ENCODE measurements around the gene IFNL1. TPM values are rescaled to one million over a fixed set of nuclear protein-coding genes. Genes with fewer than 3 reads are reported as not detected.

Gene IFNL1
- total RNA-seq, 1 experiment from 2014 or later: 0.57 TPM

GRCh38 chr19:39341129-39341718 is 45.0 kb downstream of the IFNL1 start:
- no TSS peak for BruUV-seq (replicated peaks)
- peak overlapping the region; percentile 38 to 60 for H3K4me3 ChIP-seq (ENCODE audit: low read depth in 2 of 2, low read length in 2 of 2)
- H3K4me1 ChIP-seq (ENCODE audit: control insufficient read depth, insufficient read depth, low read length): peaks cover 37% of the 10 kb centered on the region
- POLR2A ChIA-PET: interaction anchor here (0.6 to 2.5 kb wide), 7 partner anchors 8 to 157 kb away, joined by 3 to 57 read pairs (median 5); partner anchors contain the start of genes RPS16 and ZFP36
- H3K36me3 ChIP-seq (ENCODE audit: control insufficient read depth, insufficient read depth, low read length): peaks cover 19% of the 10 kb centered on the region
- H3K27ac ChIP-seq (ENCODE audit: low read length): peak overlapping the region; percentile 88
- H3K9me3 ChIP-seq (ENCODE audit: control insufficient read depth, insufficient read depth, low read depth, low read length): no peaks in the 10 kb centered on the region
- ATAC-seq (peak; percentile 34), DNase-seq (ENCODE audit: low read depth, low spot score) (no peak)
- intact Hi-C loops (cut with micrococcal nuclease; ENCODE audit: unreplicated experiment): no loop called here
- no peaks in the 10 kb centered on the region for H3K27me3 ChIP-seq (ENCODE audit: control insufficient read depth, insufficient read depth, low read length)
- TF ChIP-seq CTCF (IDR thresholded peaks at IDR 0.05): no peak
- TF ChIP-seq TCF7L2 (IDR thresholded peaks at IDR 0.05; ENCODE audit: low read depth, low read length): no peak
- no peak for TF ChIP-seq REST (IDR thresholded peaks at IDR 0.05; ENCODE audit: insufficient read depth in 1 of 2, low read depth in 2 of 2, low read length in 1 of 2)
- TF ChIP-seq POLR2AphosphoS5 (IDR thresholded peaks at IDR 0.05; ENCODE audit: low read depth, low read length): no peak
- TF ChIP-seq SIN3A (IDR thresholded peaks at IDR 0.05; ENCODE audit: borderline replicate concordance, insufficient read depth, low read depth, low read length): no peak
- CTCF ChIA-PET: interaction anchor here (0.5 to 2.4 kb wide), 13 partner anchors 9 to 298 kb away, joined by 3 to 58 read pairs (median 7); partner anchors contain the start of gene PLEKHG2
- in situ Hi-C loops (cut with HindIII; ENCODE audit: low pct_unique_long_range_greater_than_20kb, low sequenced_read_pairs): loop anchor here (5.0 to 10.0 kb wide), 2 partner anchors 46 to 124 kb away; partner anchors contain the start of gene IFNL1

DNA sequence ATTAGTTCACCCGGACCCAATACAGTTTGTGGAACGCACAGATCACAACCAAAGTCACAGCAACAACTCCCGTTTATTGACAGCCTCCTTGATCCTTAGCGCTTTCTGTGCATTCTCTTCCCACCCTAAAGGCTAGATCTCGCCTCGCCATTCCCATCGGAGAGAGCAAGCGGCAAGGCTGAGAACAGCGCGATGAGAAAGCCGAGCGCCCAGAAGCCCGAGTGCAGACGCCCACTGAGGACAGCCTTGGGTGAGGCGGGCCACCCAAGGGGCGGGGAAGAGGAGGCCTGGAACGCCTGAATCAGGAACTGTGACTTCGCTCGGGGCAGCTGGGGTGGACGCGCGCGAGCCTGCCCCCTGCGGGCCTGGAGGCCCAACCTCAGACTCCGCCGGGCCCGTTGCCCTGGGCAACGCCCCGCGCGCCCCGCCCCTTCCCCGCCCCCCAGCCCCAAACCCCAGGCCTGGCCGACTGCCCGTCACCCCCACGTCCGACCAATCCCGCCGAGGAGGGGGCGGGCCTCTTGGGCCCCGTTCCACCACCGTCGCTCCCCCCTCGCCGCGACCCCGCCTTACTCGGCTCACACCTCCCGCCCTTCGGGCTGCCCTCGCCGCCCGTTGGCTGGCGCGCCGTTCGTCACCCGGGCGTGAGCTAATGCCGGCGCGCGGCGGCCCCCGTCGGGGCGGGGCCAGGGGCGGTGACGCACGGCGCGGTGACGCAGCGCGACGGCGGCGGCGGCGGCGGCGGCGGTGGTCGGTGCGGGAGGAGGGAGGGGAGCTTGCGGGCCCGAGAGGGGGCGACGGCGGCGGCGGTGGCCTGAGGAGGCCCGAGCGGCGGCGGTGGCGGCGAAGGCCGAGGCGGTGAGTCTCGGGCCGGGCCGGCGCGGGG is 45.8 kb downstream of the IFNL1 start, which contains the start of gene SAMD4B:
Gene SAMD4B, plus strand, starts transcription at position 703 of the 886 bp plus-strand sequence. CDS start 14,473 bp downstream, outside the sequence.
- ATAC-seq (peak; percentile 94), DNase-seq (ENCODE audit: low read depth, low spot score) (peak; percentile 100)
- TSS peak; percentile 98 for BruUV-seq (replicated peaks)
- H3K27ac ChIP-seq (ENCODE audit: low read length): peak within 1 kb of the TSS; percentile 88
- POLR2A ChIA-PET: interaction anchor here (0.5 to 2.5 kb wide), 33 partner anchors 8 to 821 kb away, joined by 3 to 57 read pairs (median 6); partner anchors contain the start of genes FBXO17, LRFN1, MED29 and PAF1
- CTCF ChIA-PET: interaction anchor here (0.5 to 2.4 kb wide), 61 partner anchors 8 to 956 kb away, joined by 3 to 58 read pairs (median 5); partner anchors contain the start of genes DYRK1B, LRFN1, MED29 and PAF1
- H3K4me3 ChIP-seq (ENCODE audit: low read depth in 2 of 2, low read length in 2 of 2): peak within 1 kb of the TSS; percentile 39 to 60
- no peaks in the 10 kb centered on the region for H3K9me3 ChIP-seq (ENCODE audit: control insufficient read depth, insufficient read depth, low read depth, low read length)
- intact Hi-C loops (cut with micrococcal nuclease; ENCODE audit: unreplicated experiment): loop anchor here (1.0 kb wide), 2 partner anchors 49 to 70 kb away; partner anchors contain the start of genes MED29, PAF1 and PLEKHG2
- in situ Hi-C loops (cut with HindIII; ENCODE audit: low pct_unique_long_range_greater_than_20kb, low sequenced_read_pairs): loop anchor here (5.0 to 10.0 kb wide), 2 partner anchors 47 to 125 kb away; partner anchors contain the start of gene IFNL1
- peaks cover 40% of the 10 kb centered on the region for H3K4me1 ChIP-seq (ENCODE audit: control insufficient read depth, insufficient read depth, low read length)
- H3K36me3 ChIP-seq (ENCODE audit: control insufficient read depth, insufficient read depth, low read length): peaks cover 26% of the 10 kb centered on the region
- no peak for TF ChIP-seq TCF7L2 (IDR thresholded peaks at IDR 0.05; ENCODE audit: low read depth, low read length)
- no peak for TF ChIP-seq POLR2AphosphoS5 (IDR thresholded peaks at IDR 0.05; ENCODE audit: low read depth, low read length)
- TF ChIP-seq CTCF (IDR thresholded peaks at IDR 0.05): no peak
- TF ChIP-seq SIN3A (IDR thresholded peaks at IDR 0.05; ENCODE audit: borderline replicate concordance, insufficient read depth, low read depth, low read length): no peak
- TF ChIP-seq REST (IDR thresholded peaks at IDR 0.05; ENCODE audit: insufficient read depth in 1 of 2, low read depth in 2 of 2, low read length in 1 of 2): no peak
- H3K27me3 ChIP-seq (ENCODE audit: control insufficient read depth, insufficient read depth, low read length): no peaks in the 10 kb centered on the region

Data from Panc1 (cell line).